ENCODE results near the gene GPLD1.

- TF ChIP-seq PATZ1 (CRISPR knock-in tag; IDR thresholded peaks at IDR 0.05; ENCODE audit: borderline replicate concordance) (no peak), CSDC2 (CRISPR knock-in tag; IDR thresholded peaks at IDR 0.05) (no peak)
Measured at GRCh38 chr6:24382220-24382540, 107.2 kb downstream of the GPLD1 start.
